Astrocyte of the cerebellum (primary cell): ENCODE data around the gene TIMP1.
A peak's percentile ranks its signal among the peaks of the same experiment; 100 is the strongest.

ENCODE experiments used
- DNase-seq: peaks from one replicate; pipeline ENCODE4 v3.0.0-alpha.2; 2011; ENCODE audit warnings: low read depth
- H3K4me3 ChIP-seq: 2 replicates; pipeline ENCODE4 v1.5.1; 2011; ENCODE audit warnings: mild to moderate bottlenecking, low read depth, low read length, moderate library complexity
- in situ Hi-C: cut with HindIII; loops from 2 replicates; pipeline ENCODE4 v1.10.0; 2017; ENCODE audit warnings: low sequenced_read_pairs
- TF ChIP-seq, protein P1 (sequence below): IDR thresholded peaks from 2 replicates; pipeline ENCODE4 v1.5.1; 2012; ENCODE audit warnings: low read length, low read depth, moderate library complexity, mild to moderate bottlenecking; ENCODE audit errors: missing control alignments

The TIMP1 gene

DNA sequence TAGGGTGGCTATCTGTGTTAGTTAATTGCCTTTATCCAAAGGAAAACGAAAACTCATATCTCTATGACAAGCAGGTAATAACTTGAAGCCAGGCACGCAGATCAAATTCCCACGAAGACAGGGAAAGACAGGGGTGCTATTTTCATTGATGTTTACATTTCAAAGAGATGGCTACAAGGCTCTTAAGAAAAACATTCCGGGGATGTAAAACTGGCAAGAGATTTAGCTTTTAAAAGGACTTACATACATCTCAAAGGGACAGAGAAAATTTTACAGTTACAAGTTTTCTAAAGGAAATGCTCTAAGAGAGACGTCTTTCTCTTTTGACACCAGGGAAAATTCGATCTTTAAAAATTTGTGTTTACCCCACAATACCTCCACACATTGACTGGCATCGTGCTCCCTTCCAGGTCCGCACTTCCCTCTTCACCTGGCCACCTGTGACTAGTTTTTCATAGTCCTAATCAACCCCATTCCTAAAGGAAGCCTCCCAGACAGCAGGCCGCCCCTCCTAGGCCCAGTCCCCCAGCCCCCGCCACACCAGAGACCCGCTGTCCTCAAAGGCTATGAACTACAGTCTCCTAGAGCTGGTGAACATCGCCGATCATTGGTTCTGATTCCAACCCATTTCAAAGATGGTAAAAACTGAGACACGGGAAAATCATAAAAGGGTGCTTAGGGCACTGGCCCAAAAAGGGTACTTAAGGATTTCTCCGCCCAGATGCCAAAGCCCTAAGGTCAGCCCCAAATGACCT lies 21.9 kb upstream of the TIMP1 start:
- H3K4me3 ChIP-seq = peak overlapping the region; percentile 60
- in situ Hi-C loops = no loop called here
- TF ChIP-seq, protein P1, sequence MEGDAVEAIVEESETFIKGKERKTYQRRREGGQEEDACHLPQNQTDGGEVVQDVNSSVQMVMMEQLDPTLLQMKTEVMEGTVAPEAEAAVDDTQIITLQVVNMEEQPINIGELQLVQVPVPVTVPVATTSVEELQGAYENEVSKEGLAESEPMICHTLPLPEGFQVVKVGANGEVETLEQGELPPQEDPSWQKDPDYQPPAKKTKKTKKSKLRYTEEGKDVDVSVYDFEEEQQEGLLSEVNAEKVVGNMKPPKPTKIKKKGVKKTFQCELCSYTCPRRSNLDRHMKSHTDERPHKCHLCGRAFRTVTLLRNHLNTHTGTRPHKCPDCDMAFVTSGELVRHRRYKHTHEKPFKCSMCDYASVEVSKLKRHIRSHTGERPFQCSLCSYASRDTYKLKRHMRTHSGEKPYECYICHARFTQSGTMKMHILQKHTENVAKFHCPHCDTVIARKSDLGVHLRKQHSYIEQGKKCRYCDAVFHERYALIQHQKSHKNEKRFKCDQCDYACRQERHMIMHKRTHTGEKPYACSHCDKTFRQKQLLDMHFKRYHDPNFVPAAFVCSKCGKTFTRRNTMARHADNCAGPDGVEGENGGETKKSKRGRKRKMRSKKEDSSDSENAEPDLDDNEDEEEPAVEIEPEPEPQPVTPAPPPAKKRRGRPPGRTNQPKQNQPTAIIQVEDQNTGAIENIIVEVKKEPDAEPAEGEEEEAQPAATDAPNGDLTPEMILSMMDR = no peak
- no peak for DNase-seq

DNA sequence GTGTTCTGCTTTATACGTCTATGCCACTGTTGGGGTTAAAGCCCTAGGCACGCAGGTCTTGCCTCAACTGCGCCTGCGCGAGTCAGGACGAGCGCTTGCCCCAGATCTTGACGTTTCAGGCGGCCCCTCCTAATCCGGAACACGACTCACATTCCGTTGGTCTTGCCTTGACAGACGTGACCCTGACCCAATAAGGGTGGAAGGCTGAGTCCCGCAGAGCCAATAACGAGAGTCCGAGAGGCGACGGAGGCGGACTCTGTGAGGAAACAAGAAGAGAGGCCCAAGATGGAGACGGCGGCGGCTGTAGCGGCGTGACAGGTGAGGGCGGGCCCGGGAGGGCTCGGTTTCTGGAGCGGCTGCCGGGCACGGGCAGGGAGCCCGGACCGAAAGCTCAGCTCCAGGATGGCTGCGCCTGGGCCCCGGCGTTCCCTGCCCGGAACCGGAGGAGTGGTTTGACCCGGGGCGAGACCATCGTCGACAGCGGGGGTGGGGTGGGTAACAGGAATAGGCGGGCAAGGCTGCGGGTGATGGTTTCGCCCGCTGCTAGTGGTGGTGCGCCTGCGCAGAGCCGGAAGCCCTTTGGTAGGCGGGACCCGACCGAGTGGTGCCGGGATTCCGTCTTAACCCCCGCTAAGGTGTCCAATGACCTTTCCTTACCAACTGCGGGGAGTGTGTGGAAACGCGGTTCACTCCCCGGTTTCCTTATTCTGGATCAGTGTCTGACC lies 21.1 kb upstream of the TIMP1 start, which contains the start of gene ARAF:
ARAF (plus strand) TSS at position 272 of the 725 bp plus-strand sequence. CDS start 1,763 bp downstream, outside the sequence.
- DNase-seq = peak; percentile 98
- TF ChIP-seq, protein P1 = no peak
- peak within 1 kb of the TSS; percentile 60 for H3K4me3 ChIP-seq
- in situ Hi-C loops = no loop called here

DNA sequence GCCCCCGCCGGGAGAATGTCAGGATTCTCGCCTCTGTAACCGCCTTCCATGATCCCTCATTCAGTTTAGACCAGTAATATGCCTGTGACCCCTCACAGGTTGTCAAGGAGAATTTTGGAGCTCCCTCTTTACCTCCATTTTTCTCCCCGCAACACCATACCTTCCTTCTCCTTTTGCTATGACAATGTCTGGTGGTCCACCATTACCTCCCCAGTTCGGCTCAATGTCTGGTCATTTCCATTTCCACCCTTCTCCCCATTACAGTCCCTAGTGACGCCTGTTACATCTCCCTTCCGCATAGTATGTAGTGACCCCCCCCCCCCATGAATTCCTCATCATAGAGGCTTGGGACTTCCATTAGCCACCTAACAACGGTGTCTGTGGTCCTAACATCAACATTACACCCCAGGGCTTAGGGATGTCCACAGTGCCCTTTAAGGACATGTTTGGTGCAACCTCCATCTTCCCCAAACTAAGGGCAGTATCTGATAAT lies 20.5 kb upstream of the TIMP1 start:
- in situ Hi-C loops = no loop called here

DNA sequence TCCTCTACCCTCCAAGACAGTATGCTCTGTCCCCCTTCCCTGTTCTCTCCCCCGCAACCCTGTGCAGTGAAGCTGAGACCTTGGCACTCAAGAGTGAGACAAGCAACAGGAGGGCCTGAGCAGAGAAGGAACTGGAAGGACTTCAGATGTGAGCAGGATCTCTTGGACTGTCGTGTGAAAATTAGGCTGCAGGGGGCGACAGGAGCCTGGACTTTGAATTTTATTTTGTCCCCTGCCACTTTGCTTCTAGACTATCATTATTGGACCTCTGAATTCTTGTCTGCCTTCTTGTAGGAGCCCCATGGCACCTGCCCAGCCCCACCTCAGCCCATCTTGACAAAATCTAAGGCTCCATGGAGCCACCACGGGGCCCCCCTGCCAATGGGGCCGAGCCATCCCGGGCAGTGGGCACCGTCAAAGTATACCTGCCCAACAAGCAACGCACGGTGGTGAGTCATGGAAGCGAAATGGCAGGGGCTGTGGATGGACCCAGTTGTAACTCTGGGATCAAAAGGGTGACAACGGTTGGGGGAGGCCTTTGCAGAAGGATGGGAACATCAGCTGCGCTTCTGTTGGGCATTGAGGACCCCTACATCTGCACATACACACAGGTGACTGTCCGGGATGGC lies 19.5 kb upstream of the TIMP1 start:
- in situ Hi-C loops = no loop called here
- TF ChIP-seq, protein P1 = peak; percentile 27
- DNase-seq = no peak
- no peak overlapping the region for H3K4me3 ChIP-seq

More for the DNA sequence above, 20.5 kb upstream of the TIMP1 start:
- TF ChIP-seq, protein P1 = no peak
- no peak for DNase-seq
- H3K4me3 ChIP-seq = peak overlapping the region; percentile 60

DNA sequence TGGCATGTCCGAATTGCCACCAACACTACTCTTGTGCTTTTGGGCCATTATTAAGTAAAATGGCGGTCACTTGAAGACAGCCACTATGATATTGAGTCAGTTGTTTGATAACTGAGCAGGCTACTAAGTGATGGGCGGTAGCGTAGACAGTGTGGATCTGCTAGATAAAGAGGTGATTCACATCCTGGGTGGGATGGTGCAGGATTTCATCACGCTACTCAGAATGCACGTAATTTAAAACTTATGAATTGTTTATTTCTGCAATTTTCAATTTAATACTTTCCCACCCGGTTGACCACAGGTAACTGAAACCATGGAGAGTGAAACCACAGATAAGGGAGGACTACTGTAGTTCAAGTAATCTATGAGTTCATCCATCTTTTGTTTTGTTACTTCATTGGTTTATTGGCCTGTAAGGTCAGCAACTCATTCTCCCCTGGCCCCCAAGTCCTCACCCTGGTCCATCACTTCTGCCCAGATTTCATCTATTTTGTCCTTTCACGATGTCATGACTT lies 18.4 kb upstream of the TIMP1 start:
- DNase-seq = no peak
- in situ Hi-C loops = no loop called here
- H3K4me3 ChIP-seq = no peak overlapping the region
- TF ChIP-seq, protein P1 = no peak

DNA sequence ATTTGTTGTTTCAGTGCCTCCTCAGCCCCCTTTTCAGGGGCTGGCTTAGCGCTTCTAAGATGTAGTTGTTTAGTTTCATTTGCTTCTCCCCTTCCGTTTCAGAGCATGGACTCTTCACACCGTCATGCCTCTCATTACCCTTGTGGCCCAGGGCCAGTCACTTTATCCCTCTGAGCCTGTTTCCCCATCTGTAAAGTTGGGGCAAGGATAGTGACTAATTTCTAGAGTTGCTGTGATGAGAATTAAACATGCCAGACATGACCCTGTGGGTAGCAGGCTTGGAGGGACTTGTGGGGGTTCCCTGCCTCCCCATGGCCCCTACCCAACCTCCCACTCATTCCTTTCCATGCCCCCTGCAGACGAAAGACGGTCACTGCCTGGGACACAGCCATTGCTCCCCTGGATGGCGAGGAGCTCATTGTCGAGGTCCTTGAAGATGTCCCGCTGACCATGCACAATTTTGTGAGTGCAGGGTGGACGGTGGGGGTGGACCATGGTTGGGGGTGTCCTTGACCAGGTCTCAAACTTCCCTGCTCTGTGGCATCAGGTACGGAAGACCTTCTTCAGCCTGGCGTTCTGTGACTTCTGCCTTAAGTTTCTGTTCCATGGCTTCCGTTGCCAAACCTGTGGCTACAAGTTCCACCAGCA lies 17.7 kb upstream of the TIMP1 start:
- DNase-seq = no peak
- no peak overlapping the region for H3K4me3 ChIP-seq
- TF ChIP-seq, protein P1 = no peak
- in situ Hi-C loops = no loop called here
